Astrocyte of the cerebellum (primary cell): Measurements from ENCODE around the gene KRT85.

Experiments
- DNase-seq: peaks from one replicate; pipeline ENCODE4 v3.0.0-alpha.2; 2011; ENCODE audit warnings: low read depth
- H3K4me3 ChIP-seq: 2 replicates; pipeline ENCODE4 v1.5.1; 2011; ENCODE audit warnings: mild to moderate bottlenecking, low read depth, low read length, moderate library complexity
- CTCF ChIP-seq: IDR thresholded peaks from 2 replicates; pipeline ENCODE4 v1.5.1; 2012; ENCODE audit warnings: low read length, low read depth, moderate library complexity, mild to moderate bottlenecking; ENCODE audit errors: missing control alignments
- in situ Hi-C: cut with HindIII; loops from 2 replicates; pipeline ENCODE4 v1.10.0; 2017; ENCODE audit warnings: low sequenced_read_pairs

Gene KRT85

GRCh38 chr12:52366738-52367485, at the start of gene KRT85:
Gene KRT85 (minus strand): TSS chr12:52367481. CDS start chr12:52367405, 76 bp downstream.
- DNase-seq, result no peak
- no peak within 1 kb of the TSS for H3K4me3 ChIP-seq
- no peak for TF ChIP-seq CTCF
- in situ Hi-C loops, result loop anchor here (25.0 kb wide), 1 partner anchor 620 kb away; no protein-coding TSS in a partner anchor

DNA sequence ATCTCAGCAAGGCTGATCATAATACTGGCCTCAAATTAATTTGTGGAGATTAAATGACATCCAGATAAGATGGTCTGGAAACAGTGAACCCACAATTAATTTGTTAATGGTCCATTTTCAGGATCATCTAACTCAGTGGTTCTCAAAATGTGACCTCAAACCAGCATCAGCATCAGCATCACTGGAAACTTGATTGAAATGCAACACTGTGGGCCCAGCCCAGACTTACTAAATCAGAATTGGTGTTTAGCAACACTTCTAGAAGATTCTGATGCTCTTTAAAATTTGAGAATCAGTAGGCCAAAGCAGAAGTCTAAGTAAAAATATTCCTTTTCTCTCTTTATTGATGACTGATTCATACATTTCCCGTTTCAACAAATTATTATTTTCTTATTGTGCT, 49.5 kb upstream of the KRT85 start:
- TF ChIP-seq CTCF, result no peak
- no peak overlapping the region for H3K4me3 ChIP-seq
- in situ Hi-C loops, result no loop called here
- no peak for DNase-seq

- no peak for TF ChIP-seq CTCF
- no peak for DNase-seq
- in situ Hi-C loops, result no loop called here
- no peak overlapping the region for H3K4me3 ChIP-seq
These were observed 48.8 kb upstream of the KRT85 start for GRCh38 chr12:52415870-52416750.

- no peak for TF ChIP-seq CTCF
- no peak overlapping the region for H3K4me3 ChIP-seq
- in situ Hi-C loops, result no loop called here
These were observed 47.7 kb upstream of the KRT85 start for GRCh38 chr12:52414936-52415335.

DNA sequence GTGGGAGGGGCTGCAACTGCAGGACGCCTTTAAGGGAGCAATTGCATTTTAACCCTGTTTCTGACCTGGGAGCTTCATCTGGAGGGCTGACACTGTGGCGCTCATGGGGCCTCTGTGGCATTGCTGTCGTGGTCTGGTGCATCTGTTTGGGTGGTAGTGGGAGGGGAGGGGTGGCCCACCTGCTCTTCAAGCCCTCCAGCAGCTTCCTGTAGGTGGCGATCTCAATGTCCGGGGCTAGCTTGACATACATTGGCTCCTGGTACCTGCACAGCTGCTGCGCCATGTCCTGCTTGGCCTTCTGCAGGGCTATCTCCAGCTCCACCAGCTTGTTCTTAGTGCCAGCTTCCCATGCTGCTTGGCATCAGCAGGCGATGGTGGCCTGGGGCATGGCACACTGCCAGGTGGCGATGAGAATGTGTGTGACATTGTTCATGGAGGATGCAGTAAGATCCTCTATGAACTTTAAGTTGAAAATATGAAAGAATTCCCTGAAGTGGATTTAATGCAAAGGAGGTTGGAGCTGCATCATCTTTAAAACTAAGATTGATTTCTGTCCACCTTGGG, 46.6 kb upstream of the KRT85 start:
- TF ChIP-seq CTCF, result no peak
- no peak overlapping the region for H3K4me3 ChIP-seq
- DNase-seq, result no peak
- in situ Hi-C loops, result no loop called here

More at GRCh38 chr12:52414936-52415335, 47.7 kb upstream of the KRT85 start:
- no peak for DNase-seq

GRCh38 chr12:52413202-52413601, 45.9 kb upstream of the KRT85 start:
- in situ Hi-C loops, result no loop called here
- no peak for DNase-seq
- H3K4me3 ChIP-seq, result no peak overlapping the region
- TF ChIP-seq CTCF, result no peak
